HG02973 (cell line): Measurements from ENCODE around the gene ZBTB16.

ENCODE experiments used
- ATAC-seq: cut with Tn5 transposase; IDR thresholded peaks from one replicate; pipeline ENCODE4 v1.9.1; 2021; ENCODE audit warnings: moderate library complexity; ENCODE audit not compliant: unreplicated experiment

ZBTB16 gene

GRCh38 chr11:114256176-114256966 lies 196.9 kb downstream of the ZBTB16 start:
- no peak for ATAC-seq

GRCh38 chr11:114256967-114257286 lies 197.4 kb downstream of the ZBTB16 start:
- ATAC-seq = no peak

GRCh38 chr11:114257621-114258558 lies 198.4 kb downstream of the ZBTB16 start:
- no peak for ATAC-seq

- no peak for ATAC-seq
Measured at GRCh38 chr11:114258696-114259095, 199.2 kb downstream of the ZBTB16 start.

GRCh38 chr11:114259124-114259526 lies 199.6 kb downstream of the ZBTB16 start:
- no peak for ATAC-seq

GRCh38 chr11:114259551-114259983 lies 200.1 kb downstream of the ZBTB16 start:
- no peak for ATAC-seq

- no peak for ATAC-seq
Measured at GRCh38 chr11:114260077-114260476, 200.6 kb downstream of the ZBTB16 start.

GRCh38 chr11:114260483-114260882 lies 201.0 kb downstream of the ZBTB16 start:
- no peak for ATAC-seq

GRCh38 chr11:114261791-114262190 lies 202.3 kb downstream of the ZBTB16 start:
- no peak for ATAC-seq

- no peak for ATAC-seq
Measured at GRCh38 chr11:114262681-114263512, 203.4 kb downstream of the ZBTB16 start.

GRCh38 chr11:114263513-114264170 lies 204.1 kb downstream of the ZBTB16 start:
- no peak for ATAC-seq

GRCh38 chr11:114264381-114264780 lies 204.9 kb downstream of the ZBTB16 start:
- ATAC-seq = no peak

- no peak for ATAC-seq
Measured at GRCh38 chr11:114265122-114265878, 205.8 kb downstream of the ZBTB16 start.

GRCh38 chr11:114269498-114269897 lies 210.0 kb downstream of the ZBTB16 start:
- ATAC-seq = no peak

- no peak for ATAC-seq
Measured at GRCh38 chr11:114270531-114271270, 211.2 kb downstream of the ZBTB16 start.

GRCh38 chr11:114271316-114271715 lies 211.8 kb downstream of the ZBTB16 start:
- no peak for ATAC-seq

GRCh38 chr11:114272311-114272710 lies 212.8 kb downstream of the ZBTB16 start:
- no peak for ATAC-seq

GRCh38 chr11:114273071-114273470 lies 213.6 kb downstream of the ZBTB16 start:
- no peak for ATAC-seq
